Liver (tissue), 2 donors: ENCODE results near the gene RACGAP1.

Experiments used
- CTCF ChIP-seq: fragments of 150-350 bp; IDR thresholded peaks from 2 replicates; pipeline ENCODE4 v1.5.1; 2017; ENCODE audit warnings: improper control_type of control experiment, low read depth, low read length; ENCODE audit not compliant: missing input control
- REST ChIP-seq: IDR thresholded peaks from 2 replicates; pipeline ENCODE4 v1.6.1; 2016; ENCODE audit warnings: antibody characterized with exemption, mild to moderate bottlenecking
- donor health status: healthy.

- TF ChIP-seq CTCF (no peak), REST (no peak)
Observed at GRCh38 chr12:50038336-50038735, 13.0 kb upstream of the RACGAP1 start.
